Neural cell (in vitro differentiated cells): Measurements from ENCODE around the gene FAAH. TPM values are rescaled to one million over a fixed set of nuclear protein-coding genes. Genes with fewer than 3 reads are reported as not detected.

Experiments
- H2AFZ ChIP-seq: fragments of 200-600, 300-800 bp; sonication (generic), shearing (Covaris generic); 2 replicates; pipeline ENCODE4 v1.6.0; 2014; ENCODE audit warnings: low read depth, mild to moderate bottlenecking, antibody characterized with exemption, low read length, moderate library complexity
- H3F3A ChIP-seq: fragments of 200-600 bp; shearing (Covaris generic); 2 replicates; pipeline ENCODE4 v1.6.1; 2016; ENCODE audit warnings: mild to moderate bottlenecking, moderate library complexity, mixed read lengths, antibody characterized with exemption, low read length; ENCODE audit not compliant: insufficient read depth, poor library complexity, severe bottlenecking
- H3K27ac ChIP-seq: fragments of 200-600, 300-800 bp; sonication (generic), shearing (Covaris generic); 2 replicates; pipeline ENCODE4 v1.5.1; 2014; ENCODE audit warnings: mild to moderate bottlenecking, low read length, moderate library complexity
- H3K27me3 ChIP-seq: fragments of 300-800, 200-600 bp; sonication (generic), shearing (Covaris generic); 2 replicates; pipeline ENCODE4 v1.6.0; 2014; ENCODE audit warnings: mild to moderate bottlenecking, low read depth, low read length, moderate library complexity; ENCODE audit not compliant: insufficient read depth
- H3K36me3 ChIP-seq: fragments of 300-800, 200-600 bp; sonication (generic), shearing (Covaris generic); 2 replicates; pipeline ENCODE4 v1.5.1; 2014; ENCODE audit warnings: mild to moderate bottlenecking, antibody characterized with exemption, low read length, moderate library complexity; ENCODE audit not compliant: insufficient read depth
- H3K4me2 ChIP-seq: fragments of 300-800, 200-600 bp; sonication (generic), shearing (Covaris generic); 2 replicates; pipeline ENCODE4 v1.6.0; 2014; ENCODE audit warnings: mild to moderate bottlenecking, low read length
- H3K4me3 ChIP-seq: fragments of 300-800, 200-600 bp; sonication (generic), shearing (Covaris generic); 2 replicates; pipeline ENCODE4 v1.5.1; 2014; ENCODE audit warnings: mild to moderate bottlenecking, low read length, moderate library complexity
- H3K79me2 ChIP-seq: fragments of 200-600 bp; shearing (Covaris generic); replicated peaks from 2 replicates; pipeline ENCODE4 v1.6.0; 2014; ENCODE audit warnings: mild to moderate bottlenecking, low read length, moderate library complexity; ENCODE audit not compliant: insufficient read depth
- H3K9ac ChIP-seq: fragments of 300-800, 200-600 bp; sonication (generic), shearing (Covaris generic); 2 replicates; pipeline ENCODE4 v1.6.1; 2016; ENCODE audit warnings: mild to moderate bottlenecking, low read length, mixed read lengths
- H3K9me2 ChIP-seq: fragments of 200-600 bp; shearing (Covaris generic); 2 replicates; pipeline ENCODE4 v1.6.1; 2016; ENCODE audit warnings: mild to moderate bottlenecking, low read length, mixed read lengths; ENCODE audit not compliant: insufficient read depth
- H3K9me3 ChIP-seq: fragments of 200-600, 300-800 bp; sonication (generic), shearing (Covaris generic); 2 replicates; pipeline ENCODE4 v1.6.1; 2016; ENCODE audit warnings: mild to moderate bottlenecking, mixed run types, low read length, moderate library complexity, mixed read lengths
- H4K20me1 ChIP-seq: fragments of 200-600 bp; shearing (Covaris generic); 2 replicates; pipeline ENCODE4 v1.6.1; 2016; ENCODE audit warnings: mild to moderate bottlenecking, mixed run types; ENCODE audit not compliant: insufficient read depth
- CTCF ChIP-seq: fragments of 450-650 bp; IDR thresholded peaks from 2 replicates; pipeline ENCODE4 v1.5.1; 2014; ENCODE audit warnings: antibody characterized with exemption, mild to moderate bottlenecking, moderate library complexity; ENCODE audit not compliant: poor library complexity, severe bottlenecking
- EP300 ChIP-seq: fragments of 450-650 bp; conservative IDR thresholded peaks from 2 replicates; pipeline ENCODE4 v1.6.1; 2014; ENCODE audit warnings: antibody characterized with exemption, mild to moderate bottlenecking, moderate library complexity; ENCODE audit not compliant: poor library complexity, severe bottlenecking
- EZH2 ChIP-seq: fragments of 200-600, 300-800 bp; shearing (Covaris generic), sonication (generic); IDR thresholded peaks from 2 replicates; pipeline ENCODE4 v1.6.1; 2014; ENCODE audit warnings: antibody characterized with exemption, low read length, borderline replicate concordance, mild to moderate bottlenecking; ENCODE audit not compliant: insufficient read depth, poor library complexity, severe bottlenecking
- MXI1 ChIP-seq: fragments of 450-650 bp; conservative IDR thresholded peaks from 2 replicates; pipeline ENCODE4 v1.6.1; 2014; ENCODE audit warnings: antibody characterized with exemption, mild to moderate bottlenecking; ENCODE audit not compliant: poor library complexity, severe bottlenecking
- POLR2AphosphoS5 ChIP-seq: IDR thresholded peaks from 2 replicates; pipeline ENCODE4 v1.6.1; 2012
- RAD21 ChIP-seq: fragments of 450-650 bp; conservative IDR thresholded peaks from 2 replicates; pipeline ENCODE4 v1.6.1; 2014; ENCODE audit warnings: antibody characterized with exemption, mild to moderate bottlenecking, moderate library complexity
- REST ChIP-seq: IDR thresholded peaks from 2 replicates; pipeline ENCODE4 v1.6.1; 2012; ENCODE audit warnings: borderline replicate concordance
- SMC3 ChIP-seq: fragments of 450-650 bp; conservative IDR thresholded peaks from 2 replicates; pipeline ENCODE4 v1.6.1; 2014; ENCODE audit warnings: antibody characterized with exemption, mild to moderate bottlenecking, moderate library complexity; ENCODE audit not compliant: poor library complexity
- TAF1 ChIP-seq: IDR thresholded peaks from 2 replicates; pipeline ENCODE4 v1.6.1; 2012; ENCODE audit warnings: low read depth
- polyA plus RNA-seq: library from polyadenylated mRNA; depleted of rRNA; stranded (reverse); fragments of >200 nt; gene quantifications from 2 replicates; pipeline ENCODE4 v1.2.3, GENCODE V29; 2014

FAAH gene
- polyA plus RNA-seq, 1 donor from 2014 or later: 106 TPM

GRCh38 chr1:46437723-46438122 is 43.6 kb downstream of the FAAH start:
- TF ChIP-seq CTCF (no peak), POLR2AphosphoS5 (no peak), REST (no peak), RAD21 (no peak)
- no peak overlapping the region for H3K9ac ChIP-seq

GRCh38 chr1:46438346-46438745 is 44.2 kb downstream of the FAAH start:
- Histone ChIP-seq H3K9me3 (no peaks in the 10 kb centered on the region), H3K4me2 (no peak overlapping the region), H3K9me2 (no peaks in the 10 kb centered on the region), H3F3A (no peaks in the 10 kb centered on the region), H4K20me1 (no peaks in the 10 kb centered on the region), H3K79me2 (no peaks in the 10 kb centered on the region), H3K36me3 (no peaks in the 10 kb centered on the region), H3K27me3 (no peaks in the 10 kb centered on the region), H3K27ac (no peak overlapping the region), H2AFZ (no peak overlapping the region), H3K9ac (no peak overlapping the region), H3K4me3 (no peak overlapping the region)
- no peak for TF ChIP-seq EP300
- no peak for TF ChIP-seq EZH2
- no peak for TF ChIP-seq SMC3
- TF ChIP-seq CTCF: no peak
- no peak for TF ChIP-seq POLR2AphosphoS5
- TF ChIP-seq MXI1: no peak
- no peak for TF ChIP-seq RAD21
- TF ChIP-seq TAF1: no peak
- no peak for TF ChIP-seq REST

More at GRCh38 chr1:46437723-46438122, 43.6 kb downstream of the FAAH start:
- H3K9me3 ChIP-seq: no peaks in the 10 kb centered on the region
- H3K9me2 ChIP-seq: no peaks in the 10 kb centered on the region
- no peaks in the 10 kb centered on the region for H3K27me3 ChIP-seq
- H3F3A ChIP-seq: no peaks in the 10 kb centered on the region
- no peaks in the 10 kb centered on the region for H4K20me1 ChIP-seq
- no peak overlapping the region for H3K4me3 ChIP-seq
- no peak overlapping the region for H2AFZ ChIP-seq
- H3K4me2 ChIP-seq: no peak overlapping the region
- H3K79me2 ChIP-seq: no peaks in the 10 kb centered on the region
- no peak overlapping the region for H3K27ac ChIP-seq
- H3K36me3 ChIP-seq: no peaks in the 10 kb centered on the region
